HepG2 (cell line): Measurements from ENCODE around the gene CEACAM16. TPM values are rescaled to one million over a fixed set of nuclear protein-coding genes. Genes with fewer than 3 reads are reported as not detected.

ENCODE experiments used
- ATAC-seq: fragments of 200-7000 bp; cut with Tn5 transposase; 3 replicates; pipeline ENCODE4 v1.9.1; 2020; ENCODE audit warnings: mild to moderate bottlenecking, moderate library complexity
- BruUV-seq: library from RNA; stranded (reverse); fragments of 400-500 nt; replicated peaks from 2 replicates; lab custom pipeline; 2021; lab: Mats Ljungman, UMichigan
- CTCF ChIA-PET: fragments of 300-600 bp; formaldehyde crosslinking; extraction: SDS; loops from one replicate; lab custom pipeline; 2021; ENCODE audit warnings: low total read pairs, inconsistent platforms, low intra/inter-chr PET ratio; lab: Yijun Ruan, JAX
- POLR2A ChIA-PET: fragments of 350-600 bp; sonication (Branson Sonifier 250); formaldehyde crosslinking; loops from one replicate; lab custom pipeline; 2020; ENCODE audit warnings: antibody characterized with exemption, inconsistent platforms; lab: Yijun Ruan, JAX
- DNase-seq: peaks from one replicate; pipeline ENCODE4 v3.0.0-alpha.2; 2015; ENCODE audit warnings: low spot score
- FAIRE-seq: peaks from 3 replicates; lab custom pipeline; 2011; peaks lifted over from hg19 to GRCh38; lab: Jason Lieb, UNC
- H2AFZ ChIP-seq: one replicate; pipeline ENCODE4 v1.6.1; 2011; ENCODE audit warnings: low read length, inconsistent platforms
- H3K27ac ChIP-seq: fragments of 300-600 bp; 3 replicates; pipeline ENCODE4 v1.8.0; 2011; ENCODE audit warnings: mixed run types, mild to moderate bottlenecking, mixed read lengths, low read length, inconsistent platforms; ENCODE audit not compliant: insufficient read depth; ENCODE audit errors: extremely low read length
- H3K27me3 ChIP-seq, 2 experiments: fragments of 200-600 bp in 1 of 2; 2 replicates in 1 of 2; 3 replicates in 1 of 2; pipeline versions ENCODE4 v1.6.0 to v1.8.0; 2011; ENCODE audit warnings: low read length in 2 of 2, mild to moderate bottlenecking in 2 of 2, moderate library complexity in 2 of 2, inconsistent platforms in 1 of 2; ENCODE audit not compliant: insufficient read depth in 2 of 2, control insufficient read depth in 1 of 2
- H3K36me3 ChIP-seq, 2 experiments: fragments of 200-600 bp in 1 of 2; replicated peaks in 1 of 2; 2 replicates in 1 of 2; 3 replicates in 1 of 2; pipeline versions ENCODE4 v1.5.1 to v1.8.0; 2011; ENCODE audit warnings: low read length in 2 of 2, inconsistent platforms in 1 of 2; ENCODE audit not compliant: insufficient read depth in 2 of 2, control insufficient read depth in 1 of 2
- H3K4me1 ChIP-seq: 2 replicates; pipeline ENCODE4 v1.5.1; 2012; ENCODE audit warnings: low read length, inconsistent platforms; ENCODE audit not compliant: insufficient read depth
- H3K4me2 ChIP-seq: 2 replicates; pipeline ENCODE4 v1.6.0; 2011; ENCODE audit warnings: low read depth, low read length, inconsistent platforms
- H3K4me3 ChIP-seq, 3 experiments: fragments of 200-600 bp in 1 of 3; sonication (generic), shearing (Covaris generic) in 1 of 3; replicated peaks in 1 of 3; 2 replicates each; pipeline ENCODE4 v1.5.1; 2011 to 2016; ENCODE audit warnings: low read length in 3 of 3, inconsistent platforms in 2 of 3, low read depth in 2 of 3, mild to moderate bottlenecking in 2 of 3, control low read depth in 1 of 3, mixed read lengths in 1 of 3; ENCODE audit not compliant: insufficient read depth in 1 of 3
- H3K79me2 ChIP-seq: one replicate; pipeline ENCODE4 v1.6.1; 2011; ENCODE audit warnings: low read length, inconsistent platforms; ENCODE audit not compliant: insufficient read depth
- H3K9ac ChIP-seq: 2 replicates; pipeline ENCODE4 v1.6.0; 2011; ENCODE audit warnings: mild to moderate bottlenecking, low read depth, low read length, inconsistent platforms; ENCODE audit not compliant: insufficient read depth
- H3K9me3 ChIP-seq: 2 replicates; pipeline ENCODE4 v1.5.1; 2012; ENCODE audit warnings: mild to moderate bottlenecking, low read length
- H4K20me1 ChIP-seq: 2 replicates; pipeline ENCODE4 v1.6.0; 2011; ENCODE audit warnings: inconsistent platforms, mild to moderate bottlenecking, low read length, moderate library complexity; ENCODE audit not compliant: insufficient read depth
- CEBPG ChIP-seq: IDR thresholded peaks from 2 replicates; pipeline ENCODE4 v1.6.1; 2016
- HINFP ChIP-seq: sonication (generic); formaldehyde crosslinking; IDR thresholded peaks from 2 replicates; pipeline ENCODE4 v1.4.0; 2020; ENCODE audit warnings: low read depth, mild to moderate bottlenecking, missing genetic modification reagents
- NFYC ChIP-seq: IDR thresholded peaks from 2 replicates; pipeline ENCODE4 v1.6.1; 2016; ENCODE audit warnings: missing genetic modification reagents, missing compliant biosample characterization
- NR2C2 ChIP-seq: sonication (generic); formaldehyde crosslinking; IDR thresholded peaks from 2 replicates; pipeline ENCODE4 v1.4.0; 2020; ENCODE audit warnings: missing genetic modification reagents, mild to moderate bottlenecking, moderate library complexity, borderline replicate concordance
- PREB ChIP-seq: sonication (generic); formaldehyde crosslinking; IDR thresholded peaks from 2 replicates; pipeline ENCODE4 v1.4.0; 2020; ENCODE audit warnings: missing genetic modification reagents
- SALL1 ChIP-seq: sonication (generic); formaldehyde crosslinking; IDR thresholded peaks from 2 replicates; pipeline ENCODE4 v1.8.0; 2022; ENCODE audit warnings: mild to moderate bottlenecking, missing genetic modification reagents
- ZBTB1 ChIP-seq: sonication (generic); formaldehyde crosslinking; IDR thresholded peaks from 2 replicates; pipeline ENCODE4 v1.4.0; 2020; ENCODE audit warnings: missing genetic modification reagents, borderline replicate concordance
- ZEB1 ChIP-seq: IDR thresholded peaks from 2 replicates; pipeline ENCODE4 v1.6.1; 2012; ENCODE audit warnings: mild to moderate bottlenecking, low read depth, inconsistent platforms; ENCODE audit not compliant: insufficient replicate concordance
- ZNF747 ChIP-seq: sonication (generic); formaldehyde crosslinking; IDR thresholded peaks from 2 replicates; pipeline ENCODE4 v1.8.1; 2023; ENCODE audit warnings: missing genetic modification reagents, mild to moderate bottlenecking, borderline replicate concordance
- ZSCAN20 ChIP-seq: sonication (generic); formaldehyde crosslinking; IDR thresholded peaks from 2 replicates; pipeline ENCODE4 v1.4.0; 2020; ENCODE audit warnings: missing genetic modification reagents, mild to moderate bottlenecking, borderline replicate concordance
- WGBS: methylation state at CpG from one replicate; pipeline ENCODE4 v1.1.6; 2017; ENCODE audit warnings: low lambda C conversion rate; 5-methylcytosine and 5-hydroxymethylcytosine counted together
- in situ Hi-C: cut with HindIII; loops from 2 replicates; pipeline ENCODE4 v1.10.0; 2017; ENCODE audit warnings: low pct_unique_long_range_greater_than_20kb; ENCODE audit not compliant: extremely low pct_ligation_motif_present
- intact Hi-C: fragments of 100-400 bp; cut with micrococcal nuclease; formaldehyde crosslinking; loops from one replicate; pipeline ENCODE4 v1.10.0; 2022; ENCODE audit not compliant: unreplicated experiment
- polyA plus RNA-seq, 8 experiments: library from polyadenylated mRNA; depleted of rRNA in 3 of 8; stranded (reverse) in 7 of 8; unstranded in 1 of 8; fragments of >200 nt; fragmentation: Illumina TruSeq in 4 of 8; extraction: Trizol in 4 of 8; gene quantifications; 2 replicates each; pipeline versions ENCODE4 v1.2.1 to v1.2.3, GENCODE V29; 2011 to 2016; ENCODE audit warnings: low read depth in 4 of 8, missing spikeins in 1 of 8, mixed read lengths in 1 of 8; ENCODE audit not compliant: insufficient read depth in 1 of 8
- total RNA-seq, 5 experiments: library from RNA; depleted of rRNA; stranded (reverse); fragments of >200 nt; fragmentation: Illumina TruSeq; extraction: Trizol; gene quantifications; 2 replicates each; pipeline ENCODE4 v1.2.3, GENCODE V29; 2016; ENCODE audit warnings: low read depth in 1 of 5
- TF ChIP-seq, protein P1 (sequence below): IDR thresholded peaks from 2 replicates; pipeline ENCODE4 v1.6.1; 2016; ENCODE audit warnings: missing compliant biosample characterization, missing genetic modification reagents, borderline replicate concordance
- TF ChIP-seq, protein P2 (sequence below): sonication (generic); formaldehyde crosslinking; IDR thresholded peaks from 2 replicates; pipeline ENCODE4 v1.4.0; 2020; ENCODE audit warnings: mild to moderate bottlenecking, low read depth, missing genetic modification reagents
- TF ChIP-seq, protein P3 (sequence below): IDR thresholded peaks from 2 replicates; pipeline ENCODE4 v1.6.1; 2012; ENCODE audit warnings: low read length, improper control_type of control experiment
- TF ChIP-seq, protein P4 (sequence below): sonication (generic); formaldehyde crosslinking; IDR thresholded peaks from 2 replicates; pipeline ENCODE4 v1.9.0; 2021; ENCODE audit warnings: missing genetic modification reagents, mild to moderate bottlenecking, borderline replicate concordance

Gene CEACAM16
- total and polyA plus RNA-seq, 2 of the 13 experiments (the other 11 are each of a cell fraction or from before 2014, with no cell fraction given) = not detected

DNA sequence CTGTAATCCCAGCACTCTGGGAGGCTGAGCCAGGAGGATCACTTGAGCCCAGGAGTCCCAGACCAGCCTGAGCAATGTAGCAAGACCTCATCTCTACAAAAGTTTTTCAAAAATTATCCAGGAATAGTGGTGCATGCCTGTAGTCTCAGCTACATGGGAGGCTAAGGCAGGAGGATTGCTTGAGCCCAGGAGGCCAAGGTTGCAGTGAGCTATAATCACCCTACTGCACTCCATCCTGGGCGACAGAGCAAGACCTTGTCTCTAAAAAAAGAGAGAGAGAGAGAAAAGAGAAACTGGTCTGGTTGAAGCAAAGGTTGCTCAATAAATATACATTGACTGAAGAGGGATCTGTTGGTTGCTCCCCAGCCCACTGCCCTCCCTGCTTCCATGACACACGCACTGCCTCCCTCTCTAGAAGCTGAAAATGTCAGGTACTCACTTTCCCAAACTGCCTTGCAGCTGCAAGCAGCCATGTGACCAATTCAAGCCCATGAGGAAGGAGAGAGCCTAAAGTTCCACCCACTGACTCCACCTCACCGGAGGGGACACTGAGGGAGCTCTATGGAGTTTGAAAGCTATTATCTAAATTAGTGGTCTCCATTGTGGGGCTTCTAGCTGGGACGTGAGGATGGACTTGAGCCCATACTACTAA, 14.0 kb downstream of the CEACAM16 start:
- H3K4me3 ChIP-seq = no peak overlapping the region
- POLR2A ChIA-PET = interaction anchor here (0.6 to 2.3 kb wide), 6 partner anchors 9 to 20 kb away, joined by 3 to 16 read pairs (median 4); no protein-coding TSS in a partner anchor
- peaks cover 13% of the 10 kb centered on the region for H3K9me3 ChIP-seq
- FAIRE-seq (peak; percentile 87), DNase-seq (peak; percentile 65), ATAC-seq (peak; percentile 80)
- H2AFZ ChIP-seq = no peak overlapping the region
- WGBS = 80% methylated on average over 3 of the region's 4 CpGs
- no peaks in the 10 kb centered on the region for H3K27me3 ChIP-seq
- CTCF ChIA-PET = no interaction called here
- H3K9ac ChIP-seq = no peak overlapping the region
- H3K36me3 ChIP-seq = peaks cover 7 to 13% of the 10 kb centered on the region in 2 experiments
- in situ Hi-C loops (no loop called here), intact Hi-C loops (loop anchor here (1.0 kb wide), 1 partner anchor 18 kb away; no protein-coding TSS in a partner anchor)
- H3K27ac ChIP-seq = no peak overlapping the region
- no peaks in the 10 kb centered on the region; the same call in 1 of the 2 replicates for H4K20me1 ChIP-seq
- no peak overlapping the region for H3K4me2 ChIP-seq
- H3K4me1 ChIP-seq = peaks cover 37% of the 10 kb centered on the region
- BruUV-seq = no TSS peak
- H3K79me2 ChIP-seq = peaks cover 17% of the 10 kb centered on the region
- TF ChIP-seq PREB (no peak), NR2C2 (CRISPR knock-in tag) (no peak), SALL1 (CRISPR knock-in tag) (no peak), ZBTB1 (CRISPR knock-in tag) (no peak), ZSCAN20 (CRISPR knock-in tag) (no peak), CEBPG (CRISPR knock-in tag) (peak; percentile 22; the same call in 1 of the 2 replicates), ZEB1 (no peak), HINFP (CRISPR knock-in tag) (no peak), ZNF747 (CRISPR knock-in tag) (no peak), NFYC (CRISPR knock-in tag) (peak; percentile 64)
- TF ChIP-seq, protein P1, sequence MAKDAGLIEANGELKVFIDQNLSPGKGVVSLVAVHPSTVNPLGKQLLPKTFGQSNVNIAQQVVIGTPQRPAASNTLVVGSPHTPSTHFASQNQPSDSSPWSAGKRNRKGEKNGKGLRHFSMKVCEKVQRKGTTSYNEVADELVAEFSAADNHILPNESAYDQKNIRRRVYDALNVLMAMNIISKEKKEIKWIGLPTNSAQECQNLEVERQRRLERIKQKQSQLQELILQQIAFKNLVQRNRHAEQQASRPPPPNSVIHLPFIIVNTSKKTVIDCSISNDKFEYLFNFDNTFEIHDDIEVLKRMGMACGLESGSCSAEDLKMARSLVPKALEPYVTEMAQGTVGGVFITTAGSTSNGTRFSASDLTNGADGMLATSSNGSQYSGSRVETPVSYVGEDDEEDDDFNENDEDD (CRISPR knock-in tag) = no peak
- TF ChIP-seq, protein P2, sequence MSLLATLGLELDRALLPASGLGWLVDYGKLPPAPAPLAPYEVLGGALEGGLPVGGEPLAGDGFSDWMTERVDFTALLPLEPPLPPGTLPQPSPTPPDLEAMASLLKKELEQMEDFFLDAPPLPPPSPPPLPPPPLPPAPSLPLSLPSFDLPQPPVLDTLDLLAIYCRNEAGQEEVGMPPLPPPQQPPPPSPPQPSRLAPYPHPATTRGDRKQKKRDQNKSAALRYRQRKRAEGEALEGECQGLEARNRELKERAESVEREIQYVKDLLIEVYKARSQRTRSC (CRISPR knock-in tag) = no peak
- TF ChIP-seq, protein P3, sequence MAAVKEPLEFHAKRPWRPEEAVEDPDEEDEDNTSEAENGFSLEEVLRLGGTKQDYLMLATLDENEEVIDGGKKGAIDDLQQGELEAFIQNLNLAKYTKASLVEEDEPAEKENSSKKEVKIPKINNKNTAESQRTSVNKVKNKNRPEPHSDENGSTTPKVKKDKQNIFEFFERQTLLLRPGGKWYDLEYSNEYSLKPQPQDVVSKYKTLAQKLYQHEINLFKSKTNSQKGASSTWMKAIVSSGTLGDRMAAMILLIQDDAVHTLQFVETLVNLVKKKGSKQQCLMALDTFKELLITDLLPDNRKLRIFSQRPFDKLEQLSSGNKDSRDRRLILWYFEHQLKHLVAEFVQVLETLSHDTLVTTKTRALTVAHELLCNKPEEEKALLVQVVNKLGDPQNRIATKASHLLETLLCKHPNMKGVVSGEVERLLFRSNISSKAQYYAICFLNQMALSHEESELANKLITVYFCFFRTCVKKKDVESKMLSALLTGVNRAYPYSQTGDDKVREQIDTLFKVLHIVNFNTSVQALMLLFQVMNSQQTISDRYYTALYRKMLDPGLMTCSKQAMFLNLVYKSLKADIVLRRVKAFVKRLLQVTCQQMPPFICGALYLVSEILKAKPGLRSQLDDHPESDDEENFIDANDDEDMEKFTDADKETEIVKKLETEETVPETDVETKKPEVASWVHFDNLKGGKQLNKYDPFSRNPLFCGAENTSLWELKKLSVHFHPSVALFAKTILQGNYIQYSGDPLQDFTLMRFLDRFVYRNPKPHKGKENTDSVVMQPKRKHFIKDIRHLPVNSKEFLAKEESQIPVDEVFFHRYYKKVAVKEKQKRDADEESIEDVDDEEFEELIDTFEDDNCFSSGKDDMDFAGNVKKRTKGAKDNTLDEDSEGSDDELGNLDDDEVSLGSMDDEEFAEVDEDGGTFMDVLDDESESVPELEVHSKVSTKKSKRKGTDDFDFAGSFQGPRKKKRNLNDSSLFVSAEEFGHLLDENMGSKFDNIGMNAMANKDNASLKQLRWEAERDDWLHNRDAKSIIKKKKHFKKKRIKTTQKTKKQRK = no peak
- TF ChIP-seq, protein P4, sequence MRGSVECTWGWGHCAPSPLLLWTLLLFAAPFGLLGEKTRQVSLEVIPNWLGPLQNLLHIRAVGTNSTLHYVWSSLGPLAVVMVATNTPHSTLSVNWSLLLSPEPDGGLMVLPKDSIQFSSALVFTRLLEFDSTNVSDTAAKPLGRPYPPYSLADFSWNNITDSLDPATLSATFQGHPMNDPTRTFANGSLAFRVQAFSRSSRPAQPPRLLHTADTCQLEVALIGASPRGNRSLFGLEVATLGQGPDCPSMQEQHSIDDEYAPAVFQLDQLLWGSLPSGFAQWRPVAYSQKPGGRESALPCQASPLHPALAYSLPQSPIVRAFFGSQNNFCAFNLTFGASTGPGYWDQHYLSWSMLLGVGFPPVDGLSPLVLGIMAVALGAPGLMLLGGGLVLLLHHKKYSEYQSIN (CRISPR knock-in tag) = no peak
